Measurements from ENCODE around the gene POLR2L.

Gene POLR2L

GRCh38 chr11:833849-834311 lies 8.4 kb downstream of the POLR2L start:
- peaks cover 50 to 62% of the 10 kb centered on the region in 2 experiments for H3K4me1 ChIP-seq (ENCODE audit: control insufficient read depth in 1 of 2, insufficient read depth in 1 of 2, low read depth in 1 of 2, low read length in 1 of 2)
- H3K4me3 ChIP-seq (ENCODE audit: low read depth in 1 of 2, low read length in 1 of 2), result peak overlapping the region in 1 of 2 experiments; percentile 60
- H3K9me3 ChIP-seq, result no peaks in the 10 kb centered on the region
- H3K27me3 ChIP-seq, result peaks cover 65% of the 10 kb centered on the region
- no peak overlapping the region for H3K27ac ChIP-seq
- peaks cover 28% of the 10 kb centered on the region for H3K36me3 ChIP-seq
- no peak for TF ChIP-seq CTCF (IDR thresholded peaks at IDR 0.05)

GRCh38 chr11:833114-833791 lies 9.1 kb downstream of the POLR2L start:
- Histone ChIP-seq H3K4me1 (ENCODE audit: control insufficient read depth in 1 of 2, insufficient read depth in 1 of 2, low read depth in 1 of 2, low read length in 1 of 2) (peaks cover 56 to 69% of the 10 kb centered on the region in 2 experiments), H3K9me3 (no peaks in the 10 kb centered on the region), H3K4me3 (ENCODE audit: low read depth in 1 of 2, low read length in 1 of 2) (peak overlapping the region; percentile 55 to 60), H3K27me3 (peaks cover 65% of the 10 kb centered on the region), H3K27ac (peak overlapping the region; percentile 29), H3K36me3 (peaks cover 22% of the 10 kb centered on the region)
- TF ChIP-seq CTCF (IDR thresholded peaks at IDR 0.05), result no peak

DNA sequence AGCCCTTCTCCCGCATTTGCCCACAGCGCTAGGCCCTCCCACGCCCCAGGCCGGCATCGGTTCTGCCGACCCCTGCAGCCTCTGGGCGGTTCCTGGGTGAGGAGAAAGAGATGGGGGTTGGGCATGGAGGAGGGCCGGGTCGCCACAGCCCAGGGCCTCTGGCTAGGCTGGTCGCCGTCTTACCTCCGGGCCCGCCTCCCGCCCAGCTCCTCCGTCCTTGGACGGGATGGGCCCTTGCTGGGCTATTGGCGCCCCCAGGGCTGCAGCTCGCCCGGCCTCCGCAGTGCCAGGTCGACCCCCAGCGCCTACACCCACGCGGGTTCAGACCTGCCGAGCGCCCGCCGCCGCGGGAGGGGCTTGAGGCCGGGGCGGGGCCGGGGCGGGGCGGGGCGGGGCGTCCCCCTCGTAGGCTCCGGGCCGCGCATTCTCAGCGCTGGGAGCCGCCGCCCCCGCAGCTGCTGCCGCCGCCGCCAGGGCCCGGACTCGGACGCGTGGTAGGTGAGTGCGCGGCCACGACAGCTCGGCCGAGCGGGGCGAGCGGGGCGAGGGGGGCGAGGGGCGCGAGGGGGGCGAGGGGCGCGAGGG lies 9.7 kb downstream of the POLR2L start, which contains the start of gene CD151:
Gene CD151, plus strand, starts transcription at position 424 of the 585 bp plus-strand sequence. CDS start 3,118 bp downstream, outside the sequence.
- Histone ChIP-seq H3K4me3 (ENCODE audit: low read depth in 1 of 2, low read length in 1 of 2) (peak within 1 kb of the TSS; percentile 55 to 80), H3K4me1 (ENCODE audit: control insufficient read depth in 1 of 2, insufficient read depth in 1 of 2, low read depth in 1 of 2, low read length in 1 of 2) (peaks cover 63 to 75% of the 10 kb centered on the region in 2 experiments), H3K27me3 (peaks cover 65% of the 10 kb centered on the region), H3K9me3 (no peaks in the 10 kb centered on the region), H3K36me3 (peaks cover 16% of the 10 kb centered on the region), H3K27ac (peak within 1 kb of the TSS; percentile 29)
- TF ChIP-seq CTCF (IDR thresholded peaks at IDR 0.05), result no peak

GRCh38 chr11:831961-832528 lies 10.3 kb downstream of the POLR2L start:
- peaks cover 10% of the 10 kb centered on the region for H3K36me3 ChIP-seq
- H3K4me3 ChIP-seq (ENCODE audit: low read depth in 1 of 2, low read length in 1 of 2), result peak overlapping the region; percentile 52 to 80
- no peak for TF ChIP-seq CTCF (IDR thresholded peaks at IDR 0.05)
- no peaks in the 10 kb centered on the region for H3K9me3 ChIP-seq
- H3K27me3 ChIP-seq, result peaks cover 65% of the 10 kb centered on the region
- no peak overlapping the region for H3K27ac ChIP-seq
- H3K4me1 ChIP-seq (ENCODE audit: control insufficient read depth in 1 of 2, insufficient read depth in 1 of 2, low read depth in 1 of 2, low read length in 1 of 2), result peaks cover 66 to 81% of the 10 kb centered on the region in 2 experiments

DNA sequence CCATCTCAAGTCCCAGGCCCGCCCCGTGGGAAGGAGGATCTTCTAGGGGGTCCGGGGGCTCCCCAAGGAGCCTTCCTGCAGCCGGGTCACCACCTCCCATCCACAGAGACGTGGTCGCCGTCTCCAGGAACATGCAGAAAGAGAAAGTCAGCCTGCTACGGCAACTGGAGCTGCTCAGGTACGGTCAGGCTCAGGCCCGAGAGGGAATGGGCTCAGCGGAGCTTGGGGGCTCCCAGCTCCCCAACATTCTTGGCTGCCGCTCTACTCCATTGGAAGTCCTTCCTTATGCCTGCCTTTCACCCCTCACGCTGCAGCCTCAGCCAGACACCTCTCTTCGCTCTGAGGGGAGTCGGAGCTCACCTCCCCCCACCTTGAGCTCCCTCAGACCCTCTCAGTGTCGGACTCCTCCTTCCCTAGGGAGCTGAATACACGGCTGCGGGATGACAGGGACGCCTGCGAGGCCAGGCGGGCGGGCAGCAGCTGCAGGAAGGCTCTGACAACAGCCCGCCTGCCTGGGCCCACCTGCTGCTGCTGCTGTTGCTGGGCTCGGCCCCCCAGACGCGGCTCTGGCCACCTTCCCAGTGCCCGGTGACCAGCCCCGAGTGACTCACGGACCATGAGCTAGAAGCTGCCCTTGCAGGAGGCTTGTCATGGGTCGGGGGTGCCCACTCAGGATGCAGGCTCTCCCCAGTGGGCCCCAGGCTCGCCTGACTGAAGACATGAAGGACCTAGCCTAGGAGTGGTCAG lies 11.0 kb downstream of the POLR2L start:
- Histone ChIP-seq H3K27me3 (peaks cover 65% of the 10 kb centered on the region), H3K4me3 (ENCODE audit: low read depth in 1 of 2, low read length in 1 of 2) (peak overlapping the region; percentile 47 to 80), H3K4me1 (ENCODE audit: control insufficient read depth in 1 of 2, insufficient read depth in 1 of 2, low read depth in 1 of 2, low read length in 1 of 2) (peaks cover 72 to 88% of the 10 kb centered on the region in 2 experiments), H3K9me3 (no peaks in the 10 kb centered on the region), H3K36me3 (peaks cover 2% of the 10 kb centered on the region), H3K27ac (no peak overlapping the region)
- TF ChIP-seq CTCF (IDR thresholded peaks at IDR 0.05), result no peak

Data from neutrophil (primary cell).